Inferior parietal cortex (tissue), 1 donor: ENCODE data around the gene FLVCR2.

Experiments
- DNase-seq: peaks from one replicate; pipeline ENCODE4 v3.0.0-alpha.2; 2016; ENCODE audit errors: extremely low spot score

The FLVCR2 gene

GRCh38 chr14:75578102-75578785 is at the start of gene FLVCR2:
FLVCR2 (plus strand) TSS chr14:75578620; CDS start chr14:75578973, 353 bp downstream.
- DNase-seq, result peak; percentile 8

GRCh38 chr14:75531256-75531655 is 47.2 kb upstream of the FLVCR2 start:
- DNase-seq, result no peak

- DNase-seq, result no peak
These were observed 46.6 kb upstream of the FLVCR2 start for GRCh38 chr14:75531660-75532317.

GRCh38 chr14:75533791-75534555 is 44.4 kb upstream of the FLVCR2 start:
- no peak for DNase-seq

GRCh38 chr14:75535164-75535898 is 43.1 kb upstream of the FLVCR2 start:
- DNase-seq, result no peak

- DNase-seq, result no peak
These were observed 41.3 kb upstream of the FLVCR2 start for GRCh38 chr14:75537071-75537470.

- DNase-seq, result no peak
These were observed 39.3 kb upstream of the FLVCR2 start for GRCh38 chr14:75539162-75539560.

GRCh38 chr14:75539561-75540478 is 38.6 kb upstream of the FLVCR2 start:
- no peak for DNase-seq

- DNase-seq, result no peak
These were observed 38.0 kb upstream of the FLVCR2 start for GRCh38 chr14:75540479-75540851.

GRCh38 chr14:75542588-75543091 is 35.8 kb upstream of the FLVCR2 start:
- no peak for DNase-seq

- no peak for DNase-seq
These were observed 35.2 kb upstream of the FLVCR2 start for GRCh38 chr14:75543253-75543652.

GRCh38 chr14:75543786-75544185 is 34.6 kb upstream of the FLVCR2 start:
- DNase-seq, result no peak

- DNase-seq, result no peak
These were observed 32.5 kb upstream of the FLVCR2 start for GRCh38 chr14:75545907-75546306.

GRCh38 chr14:75547552-75548250 is 30.7 kb upstream of the FLVCR2 start:
- DNase-seq, result no peak

- no peak for DNase-seq
These were observed 29.9 kb upstream of the FLVCR2 start for GRCh38 chr14:75548544-75548943.

GRCh38 chr14:75549169-75549568 is 29.3 kb upstream of the FLVCR2 start:
- no peak for DNase-seq

GRCh38 chr14:75551021-75551420 is 27.4 kb upstream of the FLVCR2 start:
- no peak for DNase-seq

GRCh38 chr14:75553157-75553556 is 25.3 kb upstream of the FLVCR2 start:
- no peak for DNase-seq

GRCh38 chr14:75553761-75554364 is 24.6 kb upstream of the FLVCR2 start:
- DNase-seq, result no peak

- no peak for DNase-seq
These were observed 23.9 kb upstream of the FLVCR2 start for GRCh38 chr14:75554482-75554881.
